Measurements from ENCODE around the gene MRO.

- TF ChIP-seq RFX5 (IDR thresholded peaks at IDR 0.05; ENCODE audit: low read depth, low read length) (no peak), CTCF (conservative IDR thresholded peaks at IDR 0.05; ENCODE audit: low read depth, low read length) (no peak), MAFK (IDR thresholded peaks at IDR 0.05; ENCODE audit: low read depth, low read length) (no peak), SMC3 (IDR thresholded peaks at IDR 0.05; ENCODE audit: low read depth, low read length) (no peak), ELK1 (IDR thresholded peaks at IDR 0.05; ENCODE audit: borderline replicate concordance, low read depth, low read length) (no peak), MXI1 (IDR thresholded peaks at IDR 0.05; ENCODE audit: borderline replicate concordance, low read depth, low read length) (no peak), CEBPB (IDR thresholded peaks at IDR 0.05; ENCODE audit: low read depth, low read length) (no peak), NFE2L2 (IDR thresholded peaks at IDR 0.05; ENCODE audit: low read depth, low read length) (no peak), POLR2A (IDR thresholded peaks at IDR 0.05; ENCODE audit: low read depth, low read length) (no peak), RAD21 (IDR thresholded peaks at IDR 0.05; ENCODE audit: low read length) (no peak)
Observed at GRCh38 chr18:50812834-50813233, 7.0 kb downstream of the MRO start.
